T-helper 2 cell (primary cell): Measurements from ENCODE around the gene PPP4R4.
"Not testable (repeated sequence)": the region's sequence is repeated elsewhere in the genome, so short reads cannot be mapped to it uniquely, and the experiment has no call there.

Source experiments
- DNase-seq, 5 experiments: peaks; one replicate each; pipeline versions ENCODE4 v3.0.0 to v3.0.0-alpha.2; 2012 to 2022

PPP4R4 gene

GRCh38 chr14:94282991-94283723, 109.0 kb downstream of the PPP4R4 start:
- DNase-seq: no peak

GRCh38 chr14:94284221-94284620, 110.1 kb downstream of the PPP4R4 start:
- DNase-seq: no peak

GRCh38 chr14:94285158-94285557, 111.0 kb downstream of the PPP4R4 start:
- DNase-seq: no peak

DNA sequence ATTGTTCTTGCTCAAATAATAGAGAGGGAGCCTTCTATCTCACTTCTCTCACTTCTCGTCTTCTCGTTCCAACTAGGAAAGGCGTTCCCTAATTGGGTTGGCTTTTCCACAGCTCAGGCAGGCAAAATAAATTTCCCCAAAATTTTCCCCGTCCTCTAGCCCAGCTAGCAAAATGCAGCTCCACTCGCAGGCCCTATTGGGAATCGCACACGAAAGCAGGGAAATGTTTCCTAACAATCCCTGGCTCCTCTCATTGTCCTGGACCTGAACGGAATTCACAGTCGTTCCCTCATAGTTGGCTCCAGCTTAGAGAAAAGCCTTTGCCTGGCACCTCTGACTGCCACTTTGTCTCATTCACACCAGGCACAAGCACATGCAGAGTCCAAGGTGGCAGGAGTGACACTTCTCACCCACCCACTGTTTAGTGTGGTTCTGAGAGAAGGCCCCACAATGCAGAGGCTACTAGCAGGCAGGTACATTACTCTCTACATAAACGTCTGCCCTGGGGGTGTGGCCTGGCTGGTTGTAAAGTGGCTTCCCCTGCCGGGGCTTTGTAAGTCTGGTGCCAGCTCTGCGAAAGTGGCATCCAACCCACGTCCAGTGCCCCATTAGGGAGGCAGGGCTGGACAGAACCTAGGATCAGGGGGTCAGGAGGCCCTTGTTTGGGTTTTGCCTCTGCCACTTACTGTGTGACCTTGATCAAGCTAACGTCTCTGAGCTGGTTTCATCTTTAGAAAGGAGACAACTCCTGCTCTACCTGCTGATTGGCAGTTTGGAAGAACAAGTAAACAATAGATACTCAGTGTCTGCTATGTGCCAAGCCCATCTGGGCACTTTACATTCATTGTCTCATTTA, 114.7 kb downstream of the PPP4R4 start:
- DNase-seq: no peak

GRCh38 chr14:94290197-94290596, 116.1 kb downstream of the PPP4R4 start:
- DNase-seq: no peak

DNA sequence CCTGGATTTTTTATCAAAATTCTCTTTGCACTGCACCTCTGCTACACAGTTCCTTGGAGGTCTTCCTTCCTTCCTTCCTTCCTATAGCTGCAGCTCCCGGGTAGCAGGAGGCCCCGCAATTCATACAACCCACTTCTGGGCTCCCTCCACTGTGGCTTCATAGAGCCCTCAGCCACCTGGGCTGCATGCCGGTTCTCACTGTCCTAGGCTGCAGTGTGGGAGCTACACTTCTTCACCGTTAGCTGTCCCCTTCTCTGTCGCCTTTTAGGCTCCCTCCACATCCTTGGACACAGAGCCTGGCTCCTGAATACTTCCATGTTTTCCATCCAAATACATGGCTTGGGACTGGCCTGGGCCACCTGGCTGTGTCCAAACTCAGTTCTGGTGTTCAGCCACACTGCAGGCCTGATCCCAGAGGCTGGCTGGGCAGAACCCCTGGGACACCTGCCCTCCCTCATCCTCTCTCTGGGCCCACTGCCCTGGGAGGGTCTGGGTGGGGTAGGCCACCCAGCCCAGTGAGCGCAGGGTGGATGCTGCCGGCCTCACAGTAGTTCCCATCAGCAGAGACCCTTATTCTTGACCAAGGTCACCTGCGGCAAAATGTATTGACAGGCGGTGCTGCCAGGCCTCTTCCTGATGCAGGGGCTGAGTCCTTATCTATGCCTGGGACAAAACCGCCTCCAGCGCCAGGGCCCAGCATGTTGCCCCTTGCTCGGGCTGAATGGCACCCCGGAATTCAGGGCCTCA, 117.2 kb downstream of the PPP4R4 start:
- DNase-seq: no peak

GRCh38 chr14:94291906-94292525, 117.9 kb downstream of the PPP4R4 start:
- no peak for DNase-seq

GRCh38 chr14:94292526-94292871, 118.4 kb downstream of the PPP4R4 start:
- no peak for DNase-seq

DNA sequence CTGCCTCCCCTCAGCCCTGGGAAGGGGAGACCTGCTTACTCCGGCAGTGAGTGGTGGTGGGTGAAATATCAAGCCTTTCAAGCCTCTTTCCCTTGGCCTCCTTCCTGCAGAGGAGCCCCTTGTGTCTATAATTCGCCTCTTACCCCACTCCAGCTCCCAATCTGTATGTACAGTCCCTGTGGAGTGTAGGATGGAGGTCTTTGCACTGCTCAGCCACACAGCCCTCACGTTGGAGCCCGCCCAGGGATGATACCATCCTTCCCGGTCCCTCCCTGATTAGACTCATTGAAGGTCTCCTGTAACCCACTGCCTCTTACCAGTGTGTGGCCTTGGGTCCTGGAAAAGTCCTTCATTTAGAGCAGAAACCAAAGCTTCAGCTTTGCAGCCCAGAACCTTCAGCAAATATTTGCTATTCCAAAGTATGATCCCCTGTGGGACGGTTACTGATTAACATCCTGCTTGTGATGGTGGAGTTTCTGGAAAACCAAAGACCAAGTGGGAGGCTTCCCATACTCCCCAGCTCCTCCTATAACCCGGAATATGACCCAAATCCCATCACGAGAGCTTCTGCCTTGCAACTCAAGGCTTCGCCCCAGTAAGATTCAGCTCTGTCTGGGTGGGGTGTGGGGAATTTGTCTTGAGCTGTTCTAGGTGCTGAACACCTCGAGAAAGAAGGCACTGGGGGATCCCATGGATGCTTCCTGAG, 118.9 kb downstream of the PPP4R4 start, which contains the start of gene SERPINA10:
Gene SERPINA10, minus strand, starts transcription at position 397 of the 706 bp plus-strand sequence. CDS start 2,675 bp downstream, outside the sequence.
- DNase-seq: no peak

DNA sequence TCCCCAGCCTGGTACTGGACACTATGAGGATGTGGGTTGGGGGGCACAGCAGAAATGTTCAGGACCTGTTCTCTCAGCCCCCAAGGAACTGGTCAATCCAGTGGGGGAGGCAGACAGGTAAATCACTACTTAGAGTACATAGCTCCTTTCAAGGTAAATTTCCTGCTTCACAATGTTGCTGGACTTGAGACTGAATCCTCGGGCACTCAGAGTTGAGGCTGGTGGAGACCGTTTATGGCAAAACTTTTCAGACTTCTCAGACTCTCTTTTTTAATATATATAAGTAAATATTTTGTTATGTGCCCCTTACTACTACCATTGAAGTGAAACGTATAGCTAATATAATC, 119.4 kb downstream of the PPP4R4 start:
- no peak for DNase-seq

DNA sequence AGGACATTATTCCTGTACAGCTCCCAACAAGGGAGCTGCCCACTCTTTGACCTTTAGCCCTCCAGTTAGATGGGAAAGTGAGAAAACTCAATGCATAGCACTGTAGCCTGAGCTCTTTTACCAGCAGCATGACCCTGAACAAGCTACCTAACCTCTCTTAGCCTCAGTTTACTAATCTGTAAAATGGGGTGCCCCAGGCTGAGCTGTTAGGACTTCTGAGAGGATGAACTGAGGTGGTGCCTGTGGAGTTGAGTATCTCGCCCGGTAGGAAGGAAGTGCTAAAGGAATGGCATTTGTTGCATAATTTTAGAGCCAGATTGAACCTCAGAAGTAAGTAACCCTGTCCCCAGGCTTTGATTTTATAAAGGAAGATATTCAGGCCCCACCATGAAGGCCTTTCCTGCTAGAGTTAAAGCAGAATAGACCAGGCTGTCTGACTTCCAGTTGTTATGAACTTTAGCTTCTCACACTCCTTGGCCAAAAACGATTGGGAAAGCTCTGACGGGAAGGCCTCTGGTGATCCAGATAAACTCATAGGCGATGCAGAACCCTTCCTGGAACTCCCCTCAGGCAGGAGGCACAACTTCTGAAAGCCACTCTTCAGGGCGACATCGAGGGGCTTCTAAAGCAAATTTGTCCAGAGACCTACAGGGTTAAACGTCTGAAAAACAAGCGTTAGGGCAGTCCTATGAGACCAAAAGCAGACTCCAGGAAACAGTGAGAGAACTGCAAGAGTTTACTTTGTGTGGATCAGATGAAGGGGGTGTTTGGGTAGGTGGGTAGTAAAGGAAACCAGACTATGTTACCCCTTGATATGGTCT, 121.4 kb downstream of the PPP4R4 start:
- DNase-seq: no peak

GRCh38 chr14:94296181-94296545, 122.0 kb downstream of the PPP4R4 start:
- DNase-seq: not testable (repeated sequence)

DNA sequence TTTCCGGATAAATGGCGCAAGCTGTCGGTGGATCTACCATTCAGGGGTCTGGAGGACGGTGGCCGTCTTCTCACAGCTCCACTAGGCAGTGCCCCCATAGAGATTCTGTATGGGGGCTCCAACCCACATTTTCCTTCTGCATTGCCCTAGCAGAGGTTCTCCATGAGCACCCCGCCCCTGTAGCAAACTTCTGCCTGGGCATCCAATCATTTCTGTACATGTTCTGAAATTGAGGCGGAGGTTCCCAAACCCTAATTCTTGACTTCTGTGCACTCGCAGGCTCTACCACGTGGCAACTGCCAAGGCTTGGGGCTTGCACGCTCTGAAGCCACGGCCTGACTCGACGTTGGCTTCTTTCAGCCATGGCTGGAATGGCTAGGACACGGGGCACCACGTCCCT, 124.0 kb downstream of the PPP4R4 start:
- DNase-seq: no peak

- DNase-seq: no peak
These were observed 129.0 kb downstream of the PPP4R4 start for GRCh38 chr14:94303111-94303510.

DNA sequence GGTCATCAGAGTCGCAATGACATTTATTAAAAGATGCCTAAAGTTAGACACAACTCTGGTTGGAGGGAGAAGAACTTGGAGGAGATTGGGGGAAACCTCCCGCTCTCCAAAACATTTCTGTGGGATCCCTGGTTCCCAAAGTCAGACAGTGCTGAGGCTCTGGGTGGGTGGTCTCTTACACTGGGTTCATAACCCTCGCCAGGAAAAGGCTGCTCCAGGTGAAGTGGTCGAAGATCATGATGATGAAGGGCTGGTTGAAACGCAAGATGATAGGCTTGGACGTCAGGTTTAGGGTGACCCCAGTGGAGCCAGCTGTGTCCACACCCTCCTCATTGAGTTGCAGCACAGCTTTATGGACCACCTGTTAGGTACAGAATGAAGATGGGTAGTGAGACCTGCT, 130.1 kb downstream of the PPP4R4 start:
- no peak for DNase-seq

- DNase-seq: no peak
These were observed 131.5 kb downstream of the PPP4R4 start for GRCh38 chr14:94305620-94306019.

- no peak for DNase-seq
These were observed 132.2 kb downstream of the PPP4R4 start for GRCh38 chr14:94306047-94306978.

DNA sequence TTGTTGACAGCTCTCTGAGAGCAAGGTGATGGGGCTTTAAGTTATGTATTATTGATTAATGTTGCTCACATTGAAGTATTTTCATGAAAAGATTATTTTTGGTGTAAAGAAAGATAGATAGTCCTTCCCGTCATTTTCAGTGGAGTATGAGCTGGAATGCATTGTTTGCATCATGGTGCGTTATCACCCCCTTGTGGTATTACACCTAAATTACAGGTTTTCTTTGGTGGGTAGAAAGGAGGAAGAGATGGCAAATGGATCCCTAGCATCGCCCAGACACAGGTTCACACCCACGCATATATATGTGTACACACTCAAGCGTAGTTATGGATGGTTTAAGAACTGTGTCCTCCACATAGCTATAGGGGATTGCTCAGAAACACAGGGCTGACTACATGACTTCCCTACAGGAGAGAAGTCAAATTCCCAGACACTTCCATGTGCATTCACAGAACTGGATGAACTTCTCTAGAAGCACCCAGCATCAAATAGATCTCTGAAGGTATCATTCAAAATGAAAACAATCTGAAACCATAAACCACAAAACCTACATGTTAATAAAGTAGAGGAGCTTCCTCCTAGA, 133.4 kb downstream of the PPP4R4 start:
- DNase-seq: peak in 1 of 5 experiments; percentile 8

DNA sequence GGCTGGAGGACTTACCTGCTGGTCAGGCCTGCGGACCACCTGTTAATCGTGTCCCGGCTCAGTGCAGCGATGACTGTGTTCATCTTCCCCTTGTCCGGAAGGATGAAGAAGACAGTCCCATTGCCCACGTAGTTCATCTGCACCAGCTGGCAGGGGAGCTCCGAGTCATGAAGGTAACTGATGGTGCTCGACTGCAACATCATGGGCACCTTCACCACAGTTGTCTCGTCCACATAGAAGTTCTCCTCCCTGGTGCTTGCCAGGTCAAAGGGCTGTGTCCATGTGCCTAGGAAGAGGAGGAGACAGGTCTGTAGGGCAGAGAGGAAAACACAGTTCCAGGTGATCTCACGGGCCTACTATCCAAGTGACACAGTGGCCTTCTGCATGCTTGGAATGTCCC, 135.6 kb downstream of the PPP4R4 start:
- DNase-seq: no peak

DNA sequence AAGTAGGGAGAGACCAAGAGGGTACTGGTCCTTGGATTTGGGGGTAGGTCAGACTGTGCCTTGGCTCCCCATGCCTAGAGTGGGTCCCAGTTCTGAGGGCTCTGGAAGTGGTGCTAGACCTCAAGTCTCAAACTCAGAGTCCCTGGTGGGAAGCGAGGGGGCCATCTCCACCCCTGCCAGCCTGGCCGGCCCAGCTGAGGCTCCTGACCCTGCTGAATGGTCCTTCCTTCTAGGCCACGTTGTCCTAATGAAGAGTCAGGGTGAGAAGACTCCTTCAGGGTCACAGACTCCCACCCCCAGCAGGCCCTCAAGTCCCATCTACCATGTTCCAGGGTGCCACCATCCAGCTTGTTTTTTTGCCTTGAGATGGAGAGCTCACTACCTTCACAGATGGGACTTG, 136.1 kb downstream of the PPP4R4 start:
- DNase-seq: no peak
